ENCODE measurements around the gene EXOC4. TPM values are rescaled to one million over a fixed set of nuclear protein-coding genes. Genes with fewer than 3 reads are reported as not detected.

EXOC4 gene
- total and polyA plus RNA-seq, 7 donors = 7.6 to 63.0 (median 29.1) TPM

DNA sequence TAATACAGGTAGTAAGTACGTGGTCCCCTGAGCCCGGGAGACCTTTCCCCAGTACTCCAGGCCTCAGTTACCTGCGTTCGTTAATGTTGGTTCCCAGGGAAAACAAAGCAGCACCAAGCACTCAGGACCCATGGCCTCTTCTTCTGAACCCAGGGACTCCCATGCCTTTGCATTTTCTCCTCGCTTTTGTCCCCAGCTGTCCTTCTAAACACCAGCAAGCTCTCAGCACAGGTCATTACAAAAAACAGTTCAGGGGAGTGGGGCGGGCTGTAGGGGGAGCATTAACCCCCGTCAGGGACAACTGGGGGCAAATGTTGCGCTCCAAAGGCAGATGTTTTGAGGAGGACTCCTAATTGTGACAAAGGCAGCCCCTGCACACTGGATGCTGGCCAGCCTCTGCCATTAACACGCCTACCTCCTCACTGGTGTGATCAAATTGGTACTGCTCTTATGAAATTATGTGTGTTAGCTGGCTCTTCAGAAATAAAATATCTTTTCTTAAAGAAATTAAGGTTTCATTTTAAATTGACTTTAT, 793.8 kb downstream of the EXOC4 start:
- ATAC-seq = no peak
- Histone ChIP-seq H3K36me3 (ENCODE audit: insufficient read depth in 1 of 2, low read depth in 1 of 2) (no peaks in the 10 kb centered on the region), H3K27me3 (ENCODE audit: insufficient read depth in 3 of 3, low read length in 2 of 3) (no peaks in the 10 kb centered on the region), H3K4me3 (no peak overlapping the region), H3K4me1 (no peaks in the 10 kb centered on the region), H3K27ac (no peak overlapping the region), H3K9me3 (no peaks in the 10 kb centered on the region)
- DNase-seq = no peak
- TF ChIP-seq, protein P1, sequence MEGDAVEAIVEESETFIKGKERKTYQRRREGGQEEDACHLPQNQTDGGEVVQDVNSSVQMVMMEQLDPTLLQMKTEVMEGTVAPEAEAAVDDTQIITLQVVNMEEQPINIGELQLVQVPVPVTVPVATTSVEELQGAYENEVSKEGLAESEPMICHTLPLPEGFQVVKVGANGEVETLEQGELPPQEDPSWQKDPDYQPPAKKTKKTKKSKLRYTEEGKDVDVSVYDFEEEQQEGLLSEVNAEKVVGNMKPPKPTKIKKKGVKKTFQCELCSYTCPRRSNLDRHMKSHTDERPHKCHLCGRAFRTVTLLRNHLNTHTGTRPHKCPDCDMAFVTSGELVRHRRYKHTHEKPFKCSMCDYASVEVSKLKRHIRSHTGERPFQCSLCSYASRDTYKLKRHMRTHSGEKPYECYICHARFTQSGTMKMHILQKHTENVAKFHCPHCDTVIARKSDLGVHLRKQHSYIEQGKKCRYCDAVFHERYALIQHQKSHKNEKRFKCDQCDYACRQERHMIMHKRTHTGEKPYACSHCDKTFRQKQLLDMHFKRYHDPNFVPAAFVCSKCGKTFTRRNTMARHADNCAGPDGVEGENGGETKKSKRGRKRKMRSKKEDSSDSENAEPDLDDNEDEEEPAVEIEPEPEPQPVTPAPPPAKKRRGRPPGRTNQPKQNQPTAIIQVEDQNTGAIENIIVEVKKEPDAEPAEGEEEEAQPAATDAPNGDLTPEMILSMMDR (IDR thresholded peaks at IDR 0.05) = no peak
- 83 to 96% (median 85%) methylated on average over 9 of the region's 9 CpGs for WGBS, 3 donors
- intact Hi-C loops (cut with DNase I) = no loop called here

DNA sequence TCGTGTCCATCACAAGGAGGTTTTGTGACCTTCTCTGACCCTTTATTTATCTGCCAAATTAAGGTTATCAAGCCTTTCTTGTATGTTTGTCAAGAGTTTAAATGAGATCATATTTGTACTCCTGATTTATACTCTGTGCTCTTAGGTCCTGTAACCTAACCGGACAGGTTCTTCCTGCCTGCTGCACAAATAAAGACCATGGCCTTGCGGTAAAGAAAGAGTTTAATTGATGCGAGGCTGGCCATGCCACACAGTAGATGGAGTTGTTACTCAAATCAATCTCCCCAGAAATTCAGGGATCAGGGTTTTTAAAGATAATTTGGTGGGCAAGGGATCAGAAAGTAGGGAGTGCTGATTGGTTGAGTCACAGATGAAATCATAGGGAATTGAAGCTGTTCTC, 794.8 kb downstream of the EXOC4 start:
- TF ChIP-seq, protein P1 (IDR thresholded peaks at IDR 0.05) = no peak
- no peak overlapping the region for H3K27ac ChIP-seq
- no peaks in the 10 kb centered on the region for H3K36me3 ChIP-seq (ENCODE audit: insufficient read depth in 1 of 2, low read depth in 1 of 2)
- no peaks in the 10 kb centered on the region for H3K9me3 ChIP-seq
- no peak overlapping the region for H3K4me3 ChIP-seq
- no peaks in the 10 kb centered on the region for H3K27me3 ChIP-seq (ENCODE audit: insufficient read depth in 3 of 3, low read length in 2 of 3)
- WGBS, 3 donors = 97 to 98% (median 98%) methylated on average over 4 of the region's 4 CpGs
- intact Hi-C loops (cut with DNase I) = no loop called here
- DNase-seq = no peak
- ATAC-seq = no peak
- no peaks in the 10 kb centered on the region for H3K4me1 ChIP-seq

GRCh38 chr7:134048166-134048565, 795.3 kb downstream of the EXOC4 start:
- no peak for DNase-seq
- H3K36me3 ChIP-seq (ENCODE audit: insufficient read depth in 1 of 2, low read depth in 1 of 2) = no peaks in the 10 kb centered on the region
- H3K9me3 ChIP-seq = no peaks in the 10 kb centered on the region
- no peak overlapping the region for H3K27ac ChIP-seq
- no peaks in the 10 kb centered on the region for H3K27me3 ChIP-seq (ENCODE audit: insufficient read depth in 3 of 3, low read length in 2 of 3)
- ATAC-seq = no peak
- intact Hi-C loops (cut with DNase I) = no loop called here
- no peaks in the 10 kb centered on the region for H3K4me1 ChIP-seq
- TF ChIP-seq, protein P1 (IDR thresholded peaks at IDR 0.05) = no peak
- 91 to 100% (median 94%) methylated on average over 1 of the region's 1 CpG for WGBS, 3 donors
- no peak overlapping the region for H3K4me3 ChIP-seq

DNA sequence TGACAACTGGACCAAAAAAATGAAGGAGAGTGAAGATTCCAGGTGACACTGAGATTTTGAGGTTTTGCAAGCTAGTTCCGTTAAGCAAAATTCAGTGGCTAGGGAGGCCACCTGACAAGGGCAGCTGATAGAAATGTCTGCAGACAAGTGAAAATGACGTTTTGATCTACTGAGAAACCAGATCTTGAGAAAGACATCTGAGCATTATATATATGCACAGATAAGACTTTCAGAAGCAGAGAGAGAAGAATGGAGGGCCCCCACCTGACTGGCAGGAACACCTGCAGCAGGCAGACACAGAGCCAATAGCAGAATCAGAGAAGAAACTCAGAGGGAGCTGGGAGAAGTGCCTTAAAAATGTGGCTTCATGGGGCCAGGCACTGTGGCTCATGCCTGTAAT, 798.1 kb downstream of the EXOC4 start:
- Histone ChIP-seq H3K27ac (no peak overlapping the region), H3K4me1 (no peaks in the 10 kb centered on the region), H3K4me3 (no peak overlapping the region), H3K27me3 (ENCODE audit: insufficient read depth in 3 of 3, low read length in 2 of 3) (no peaks in the 10 kb centered on the region), H3K9me3 (no peaks in the 10 kb centered on the region), H3K36me3 (ENCODE audit: insufficient read depth in 1 of 2, low read depth in 1 of 2) (no peaks in the 10 kb centered on the region)
- TF ChIP-seq, protein P1 (IDR thresholded peaks at IDR 0.05) = no peak
- intact Hi-C loops (cut with DNase I) = no loop called here
- WGBS, 3 donors = 79 to 88% (median 81%) methylated on average over 2 of the region's 2 CpGs
- no peak for ATAC-seq
- DNase-seq = no peak

GRCh38 chr7:134056816-134057215, 803.9 kb downstream of the EXOC4 start:
- intact Hi-C loops (cut with DNase I) = no loop called here
- H3K4me1 ChIP-seq = no peaks in the 10 kb centered on the region
- H3K4me3 ChIP-seq = no peak overlapping the region
- TF ChIP-seq, protein P1 (IDR thresholded peaks at IDR 0.05) = no peak
- 78 to 83% (median 80%) methylated on average over 8 of the region's 8 CpGs for WGBS, 3 donors
- no peaks in the 10 kb centered on the region for H3K9me3 ChIP-seq
- no peak overlapping the region for H3K27ac ChIP-seq
- H3K27me3 ChIP-seq (ENCODE audit: insufficient read depth in 3 of 3, low read length in 2 of 3) = no peaks in the 10 kb centered on the region
- no peak for DNase-seq
- ATAC-seq = no peak
- no peaks in the 10 kb centered on the region for H3K36me3 ChIP-seq (ENCODE audit: insufficient read depth in 1 of 2, low read depth in 1 of 2)
